HL-60 (cell line): ENCODE results near the gene DYNC2LI1.

ENCODE experiments used
- DNase-seq, 2 experiments: peaks; one replicate each; pipeline ENCODE4 v3.0.0-alpha.2; 2010 to 2020; ENCODE audit warnings: low read depth in 1 of 2, low spot score in 1 of 2
- H3K27ac ChIP-seq: fragments of 250-450 bp; sonication (Bioruptor Pico); replicated peaks from 2 replicates; pipeline ENCODE4 v1.5.1; 2020; ENCODE audit warnings: mild to moderate bottlenecking, moderate library complexity
- H3K27me3 ChIP-seq: fragments of 250-450 bp; sonication (Bioruptor Pico); 2 replicates; pipeline ENCODE4 v1.5.1; 2021; ENCODE audit warnings: mild to moderate bottlenecking, moderate library complexity; ENCODE audit not compliant: insufficient read depth, poor library complexity, severe bottlenecking
- H3K4me3 ChIP-seq: replicated peaks from 2 replicates; pipeline ENCODE4 v1.5.1; 2011; ENCODE audit warnings: mild to moderate bottlenecking, control low read depth, low read length; ENCODE audit not compliant: insufficient read depth
- GABPA ChIP-seq: IDR thresholded peaks from 2 replicates; pipeline ENCODE4 v1.6.1; 2012; ENCODE audit warnings: low read depth
- POLR2AphosphoS5 ChIP-seq: IDR thresholded peaks from 2 replicates; pipeline ENCODE4 v1.6.1; 2012; ENCODE audit warnings: low read depth
- SPI1 ChIP-seq: IDR thresholded peaks from 2 replicates; pipeline ENCODE4 v1.6.1; 2012; ENCODE audit warnings: low read depth, mild to moderate bottlenecking, borderline replicate concordance
- TF ChIP-seq, protein P1 (sequence below): IDR thresholded peaks from 2 replicates; pipeline ENCODE4 v1.6.1; 2012; ENCODE audit warnings: low read depth; ENCODE audit not compliant: insufficient replicate concordance
- TF ChIP-seq, protein P2 (sequence below): IDR thresholded peaks from one replicate; pipeline ENCODE4 v1.5.1; 2011; ENCODE audit warnings: low read length, control low read depth, inconsistent platforms; ENCODE audit not compliant: insufficient read depth

The DYNC2LI1 gene

DNA sequence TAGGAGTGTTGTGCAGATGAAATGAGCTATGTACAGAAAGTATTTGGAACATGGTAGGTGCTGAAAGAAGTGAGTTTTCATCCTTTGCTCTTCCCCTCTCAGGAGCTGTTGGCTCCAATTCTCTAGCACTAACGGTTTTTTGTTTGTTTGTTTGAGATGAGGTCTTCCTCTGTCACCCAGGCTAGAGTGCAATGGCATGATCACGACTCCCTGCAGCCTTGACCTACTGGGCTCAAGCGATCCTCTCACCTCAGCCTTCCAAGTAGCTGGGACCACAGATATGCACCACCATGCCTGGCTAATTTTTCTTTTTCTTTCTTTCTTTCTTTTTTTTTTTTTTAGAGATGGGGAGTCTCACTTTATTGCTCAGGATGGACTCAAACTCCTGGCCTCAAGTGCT, 52.0 kb downstream of the DYNC2LI1 start:
- TF ChIP-seq SPI1 = no peak
- TF ChIP-seq, protein P1, sequence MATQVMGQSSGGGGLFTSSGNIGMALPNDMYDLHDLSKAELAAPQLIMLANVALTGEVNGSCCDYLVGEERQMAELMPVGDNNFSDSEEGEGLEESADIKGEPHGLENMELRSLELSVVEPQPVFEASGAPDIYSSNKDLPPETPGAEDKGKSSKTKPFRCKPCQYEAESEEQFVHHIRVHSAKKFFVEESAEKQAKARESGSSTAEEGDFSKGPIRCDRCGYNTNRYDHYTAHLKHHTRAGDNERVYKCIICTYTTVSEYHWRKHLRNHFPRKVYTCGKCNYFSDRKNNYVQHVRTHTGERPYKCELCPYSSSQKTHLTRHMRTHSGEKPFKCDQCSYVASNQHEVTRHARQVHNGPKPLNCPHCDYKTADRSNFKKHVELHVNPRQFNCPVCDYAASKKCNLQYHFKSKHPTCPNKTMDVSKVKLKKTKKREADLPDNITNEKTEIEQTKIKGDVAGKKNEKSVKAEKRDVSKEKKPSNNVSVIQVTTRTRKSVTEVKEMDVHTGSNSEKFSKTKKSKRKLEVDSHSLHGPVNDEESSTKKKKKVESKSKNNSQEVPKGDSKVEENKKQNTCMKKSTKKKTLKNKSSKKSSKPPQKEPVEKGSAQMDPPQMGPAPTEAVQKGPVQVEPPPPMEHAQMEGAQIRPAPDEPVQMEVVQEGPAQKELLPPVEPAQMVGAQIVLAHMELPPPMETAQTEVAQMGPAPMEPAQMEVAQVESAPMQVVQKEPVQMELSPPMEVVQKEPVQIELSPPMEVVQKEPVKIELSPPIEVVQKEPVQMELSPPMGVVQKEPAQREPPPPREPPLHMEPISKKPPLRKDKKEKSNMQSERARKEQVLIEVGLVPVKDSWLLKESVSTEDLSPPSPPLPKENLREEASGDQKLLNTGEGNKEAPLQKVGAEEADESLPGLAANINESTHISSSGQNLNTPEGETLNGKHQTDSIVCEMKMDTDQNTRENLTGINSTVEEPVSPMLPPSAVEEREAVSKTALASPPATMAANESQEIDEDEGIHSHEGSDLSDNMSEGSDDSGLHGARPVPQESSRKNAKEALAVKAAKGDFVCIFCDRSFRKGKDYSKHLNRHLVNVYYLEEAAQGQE = no peak
- TF ChIP-seq GABPA = no peak
- TF ChIP-seq POLR2AphosphoS5 = no peak
- TF ChIP-seq, protein P2, sequence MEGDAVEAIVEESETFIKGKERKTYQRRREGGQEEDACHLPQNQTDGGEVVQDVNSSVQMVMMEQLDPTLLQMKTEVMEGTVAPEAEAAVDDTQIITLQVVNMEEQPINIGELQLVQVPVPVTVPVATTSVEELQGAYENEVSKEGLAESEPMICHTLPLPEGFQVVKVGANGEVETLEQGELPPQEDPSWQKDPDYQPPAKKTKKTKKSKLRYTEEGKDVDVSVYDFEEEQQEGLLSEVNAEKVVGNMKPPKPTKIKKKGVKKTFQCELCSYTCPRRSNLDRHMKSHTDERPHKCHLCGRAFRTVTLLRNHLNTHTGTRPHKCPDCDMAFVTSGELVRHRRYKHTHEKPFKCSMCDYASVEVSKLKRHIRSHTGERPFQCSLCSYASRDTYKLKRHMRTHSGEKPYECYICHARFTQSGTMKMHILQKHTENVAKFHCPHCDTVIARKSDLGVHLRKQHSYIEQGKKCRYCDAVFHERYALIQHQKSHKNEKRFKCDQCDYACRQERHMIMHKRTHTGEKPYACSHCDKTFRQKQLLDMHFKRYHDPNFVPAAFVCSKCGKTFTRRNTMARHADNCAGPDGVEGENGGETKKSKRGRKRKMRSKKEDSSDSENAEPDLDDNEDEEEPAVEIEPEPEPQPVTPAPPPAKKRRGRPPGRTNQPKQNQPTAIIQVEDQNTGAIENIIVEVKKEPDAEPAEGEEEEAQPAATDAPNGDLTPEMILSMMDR = no peak
- no peak for DNase-seq
- Histone ChIP-seq H3K27ac (no peak overlapping the region), H3K27me3 (peaks cover 4% of the 10 kb centered on the region), H3K4me3 (no peak overlapping the region)

DNA sequence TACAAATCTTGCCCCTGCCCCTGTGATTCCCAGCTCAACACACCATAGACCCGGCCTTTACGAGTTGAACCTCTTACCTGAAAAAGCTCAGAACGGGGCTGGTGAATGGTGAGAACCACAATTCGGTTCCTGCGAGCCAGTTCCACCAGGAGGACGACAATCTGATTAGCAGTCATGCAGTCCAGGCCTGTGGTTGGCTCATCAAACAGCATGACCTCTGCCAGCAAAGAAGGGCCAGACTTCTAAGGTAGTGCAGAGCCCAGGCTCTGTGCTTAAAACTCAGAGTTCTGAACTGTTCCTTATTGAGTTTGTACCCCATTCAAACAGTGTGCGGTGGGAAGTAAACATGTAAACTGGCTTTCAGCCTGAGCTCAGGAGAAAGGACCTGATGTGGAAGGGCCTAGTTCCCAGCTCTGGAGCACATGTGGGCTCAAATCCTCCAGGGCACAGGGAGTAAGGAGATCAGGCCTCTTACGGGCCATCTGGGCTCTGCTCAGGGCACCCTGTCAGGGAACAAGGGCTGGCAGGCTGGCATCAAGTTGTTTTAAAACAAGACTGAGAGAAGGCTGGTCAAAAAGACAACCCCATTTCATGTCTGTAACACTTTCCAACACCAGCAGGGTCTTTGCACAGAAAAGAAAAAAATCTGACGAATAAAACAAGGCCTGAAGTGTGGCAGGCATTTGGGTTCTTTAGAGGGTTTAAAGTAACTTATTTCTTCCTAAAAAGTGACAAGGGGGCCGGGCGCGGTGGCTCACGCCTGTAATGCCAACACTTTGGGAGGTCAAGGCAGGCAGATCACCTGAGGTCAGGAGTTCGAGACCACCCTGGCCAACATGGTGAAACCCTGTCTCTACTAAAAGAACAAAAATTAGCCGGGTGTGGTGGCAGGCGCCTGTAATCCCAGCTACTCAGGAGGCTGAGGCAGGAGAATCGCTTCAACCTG, 52.7 kb downstream of the DYNC2LI1 start:
- TF ChIP-seq SPI1 = no peak
- Histone ChIP-seq H3K27ac (no peak overlapping the region), H3K4me3 (no peak overlapping the region), H3K27me3 (peaks cover 10% of the 10 kb centered on the region)
- DNase-seq = no peak

DNA sequence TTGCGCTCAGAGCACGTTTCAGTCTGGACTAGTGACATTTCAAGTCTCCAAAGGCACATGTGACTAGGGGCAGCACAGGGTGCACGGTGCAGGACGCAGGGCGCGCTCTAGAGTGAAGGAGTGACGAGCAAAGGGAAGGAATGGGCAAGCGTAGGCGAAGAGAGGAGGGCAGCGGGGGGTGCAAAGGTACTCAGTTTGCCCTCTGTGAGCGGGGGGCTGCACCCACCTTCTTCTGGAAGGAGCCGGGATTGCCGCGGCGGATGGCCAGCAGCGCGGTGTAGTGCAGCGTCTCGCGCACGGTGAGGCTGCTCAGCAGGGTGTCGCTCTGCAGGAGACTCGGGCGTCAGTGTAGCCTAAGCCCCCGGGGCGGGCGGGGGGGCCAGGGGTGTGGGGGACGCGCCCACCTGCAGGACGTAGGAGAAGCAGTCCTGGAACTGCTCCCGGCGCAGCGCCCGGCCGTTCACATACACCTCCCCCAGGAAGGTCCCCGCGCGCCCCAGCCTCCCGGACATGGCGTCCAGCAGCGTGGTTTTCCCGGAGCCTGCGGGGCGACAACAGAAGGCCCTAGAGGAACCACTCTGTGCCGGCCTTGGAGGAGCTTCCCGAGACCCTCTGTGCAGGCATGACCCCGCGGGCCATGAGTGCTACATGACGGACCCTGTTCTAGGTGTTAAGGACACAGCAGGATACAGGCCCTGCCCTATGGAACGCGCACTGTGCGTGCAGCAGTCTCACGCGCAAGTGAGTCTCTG, 57.9 kb downstream of the DYNC2LI1 start:
- DNase-seq = no peak
- no peak for TF ChIP-seq POLR2AphosphoS5
- TF ChIP-seq GABPA = no peak
- TF ChIP-seq, protein P1 = no peak
- no peak for TF ChIP-seq SPI1
- TF ChIP-seq, protein P2 = no peak
- H3K27ac ChIP-seq = no peak overlapping the region
- H3K4me3 ChIP-seq = no peak overlapping the region
- H3K27me3 ChIP-seq = peaks cover 12% of the 10 kb centered on the region

DNA sequence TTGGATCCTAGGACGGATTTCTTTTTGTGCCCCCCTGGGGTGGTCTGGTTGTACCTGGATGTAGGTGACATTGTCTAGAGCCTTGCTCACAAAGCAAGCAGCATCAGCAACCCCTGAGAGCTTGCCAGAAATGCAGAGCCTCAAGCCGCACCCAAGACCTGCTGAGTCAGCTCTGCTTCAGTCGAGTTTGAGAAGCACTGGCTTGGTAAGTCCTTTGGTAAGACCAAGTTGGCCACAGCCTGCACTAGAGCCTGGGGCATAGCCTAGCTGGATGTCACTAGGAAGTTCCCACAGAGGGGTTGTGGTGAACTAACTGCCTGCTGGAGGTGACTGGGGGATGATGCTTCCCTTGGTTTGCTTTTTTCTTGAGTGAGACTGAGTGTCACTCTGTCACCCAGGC, 58.6 kb downstream of the DYNC2LI1 start:
- no peak for DNase-seq
- H3K27me3 ChIP-seq = peaks cover 12% of the 10 kb centered on the region
- TF ChIP-seq, protein P1 = no peak
- TF ChIP-seq, protein P2 = no peak
- TF ChIP-seq SPI1 = no peak
- no peak for TF ChIP-seq GABPA
- no peak for TF ChIP-seq POLR2AphosphoS5
- no peak overlapping the region for H3K4me3 ChIP-seq
- H3K27ac ChIP-seq = no peak overlapping the region
